ENCODE measurements around the gene HEMGN.

HEMGN gene

DNA sequence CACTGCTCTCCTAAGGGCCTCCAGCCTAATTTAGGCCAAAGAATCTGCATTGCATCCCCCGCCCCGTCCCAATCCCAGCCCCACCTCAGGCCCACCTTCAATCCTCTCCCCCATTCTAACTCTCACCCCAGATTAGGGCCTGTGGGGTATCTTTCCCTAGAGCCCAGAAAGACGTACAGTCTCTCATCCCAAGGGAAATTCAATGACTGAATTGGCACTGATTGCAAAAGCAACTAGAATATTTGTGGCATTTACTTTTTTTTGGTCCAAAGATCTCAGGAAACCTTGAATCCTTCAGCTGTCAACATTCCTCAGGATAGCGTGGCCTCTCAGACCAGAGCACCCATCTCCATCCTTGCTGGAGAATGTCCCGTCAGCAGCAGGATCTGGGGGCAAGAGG is 46.2 kb downstream of the HEMGN start:
- H3K9me3 ChIP-seq (ENCODE audit: severe bottlenecking): peaks cover 11% of the 10 kb centered on the region
- H3K4me3 ChIP-seq (ENCODE audit: low read depth, low read length): no peak overlapping the region
- no peaks in the 10 kb centered on the region for H3K36me3 ChIP-seq
- H3K27ac ChIP-seq: no peak overlapping the region
- DNase-seq: no peak
- H3K27me3 ChIP-seq (ENCODE audit: insufficient read depth, low read depth, severe bottlenecking): no peaks in the 10 kb centered on the region
- TF ChIP-seq, protein P1, sequence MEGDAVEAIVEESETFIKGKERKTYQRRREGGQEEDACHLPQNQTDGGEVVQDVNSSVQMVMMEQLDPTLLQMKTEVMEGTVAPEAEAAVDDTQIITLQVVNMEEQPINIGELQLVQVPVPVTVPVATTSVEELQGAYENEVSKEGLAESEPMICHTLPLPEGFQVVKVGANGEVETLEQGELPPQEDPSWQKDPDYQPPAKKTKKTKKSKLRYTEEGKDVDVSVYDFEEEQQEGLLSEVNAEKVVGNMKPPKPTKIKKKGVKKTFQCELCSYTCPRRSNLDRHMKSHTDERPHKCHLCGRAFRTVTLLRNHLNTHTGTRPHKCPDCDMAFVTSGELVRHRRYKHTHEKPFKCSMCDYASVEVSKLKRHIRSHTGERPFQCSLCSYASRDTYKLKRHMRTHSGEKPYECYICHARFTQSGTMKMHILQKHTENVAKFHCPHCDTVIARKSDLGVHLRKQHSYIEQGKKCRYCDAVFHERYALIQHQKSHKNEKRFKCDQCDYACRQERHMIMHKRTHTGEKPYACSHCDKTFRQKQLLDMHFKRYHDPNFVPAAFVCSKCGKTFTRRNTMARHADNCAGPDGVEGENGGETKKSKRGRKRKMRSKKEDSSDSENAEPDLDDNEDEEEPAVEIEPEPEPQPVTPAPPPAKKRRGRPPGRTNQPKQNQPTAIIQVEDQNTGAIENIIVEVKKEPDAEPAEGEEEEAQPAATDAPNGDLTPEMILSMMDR (IDR thresholded peaks at IDR 0.05; ENCODE audit: low read depth, low read length): no peak

DNA sequence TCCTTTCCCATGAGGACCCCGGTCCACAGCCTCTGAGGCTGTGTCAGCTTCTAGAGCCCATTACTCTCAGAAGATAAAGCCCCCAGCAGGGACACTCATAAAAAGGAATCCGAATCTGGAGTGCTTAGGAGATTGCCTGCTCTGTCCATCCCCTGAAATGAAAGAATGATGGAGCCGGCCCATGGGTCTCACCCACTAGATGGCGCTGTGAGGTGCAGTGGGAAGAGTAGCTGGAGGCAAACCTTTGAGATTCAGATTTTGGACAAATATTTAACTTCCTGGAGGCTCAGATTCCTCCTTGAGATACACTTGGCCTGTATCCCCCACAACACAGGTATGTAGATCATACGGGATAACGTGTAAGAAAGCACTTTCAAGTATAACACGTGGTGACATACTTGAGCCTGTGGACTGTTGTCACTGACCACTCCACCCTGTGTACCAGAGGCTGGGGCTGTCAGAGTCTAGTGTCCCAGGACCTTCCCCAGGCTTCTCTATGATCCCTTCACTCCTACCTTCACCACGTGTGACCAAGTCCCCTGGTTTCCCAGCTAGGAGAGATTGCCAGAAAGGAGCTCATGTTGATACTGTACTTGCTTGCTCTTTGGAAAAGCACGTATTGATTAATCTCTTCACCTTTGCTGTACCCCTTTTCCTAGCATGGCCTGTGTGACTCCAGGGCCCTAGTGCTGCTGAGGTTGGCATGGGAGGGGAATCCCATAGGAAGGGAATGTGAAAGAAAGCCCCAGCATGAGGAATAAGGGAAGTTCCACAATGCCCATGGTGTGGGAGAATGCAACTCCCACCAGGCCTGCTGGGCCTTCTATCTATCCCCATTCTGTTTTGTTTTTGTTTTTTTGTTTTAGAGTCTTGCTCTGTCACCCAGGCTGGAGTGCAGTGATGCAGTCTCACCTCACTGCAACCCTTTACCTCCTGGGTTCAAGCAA is 47.8 kb downstream of the HEMGN start:
- Histone ChIP-seq H3K36me3 (no peaks in the 10 kb centered on the region), H3K27me3 (ENCODE audit: insufficient read depth, low read depth, severe bottlenecking) (no peaks in the 10 kb centered on the region), H3K4me3 (ENCODE audit: low read depth, low read length) (no peak overlapping the region), H3K9me3 (ENCODE audit: severe bottlenecking) (peaks cover 11% of the 10 kb centered on the region), H3K27ac (no peak overlapping the region)
- peak; percentile 71 for DNase-seq
- TF ChIP-seq, protein P1 (IDR thresholded peaks at IDR 0.05; ENCODE audit: low read depth, low read length): peak; percentile 89

DNA sequence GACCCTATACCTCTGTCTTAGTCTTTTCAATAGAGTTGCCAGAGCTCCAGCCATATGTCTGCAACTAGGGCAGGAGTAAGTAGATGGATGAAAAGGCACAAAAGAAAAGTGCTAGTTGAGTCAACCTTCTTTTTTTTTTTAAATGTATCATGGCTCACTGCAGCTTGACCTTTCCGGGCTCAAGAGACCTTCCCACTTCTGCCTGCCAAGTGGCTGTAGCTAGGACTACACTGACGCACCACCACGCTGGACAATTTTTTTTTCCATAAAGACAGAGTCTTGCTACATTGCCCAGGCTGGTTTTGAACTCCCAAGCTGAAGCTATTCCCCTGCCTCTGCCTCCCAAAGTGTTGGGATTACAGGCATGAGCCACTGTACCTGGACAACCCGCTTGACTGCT is 57.6 kb downstream of the HEMGN start:
- TF ChIP-seq, protein P1 (IDR thresholded peaks at IDR 0.05; ENCODE audit: low read depth, low read length): no peak
- no peak for DNase-seq
- Histone ChIP-seq H3K27me3 (ENCODE audit: insufficient read depth, low read depth, severe bottlenecking) (no peaks in the 10 kb centered on the region), H3K9me3 (ENCODE audit: severe bottlenecking) (no peaks in the 10 kb centered on the region), H3K36me3 (no peaks in the 10 kb centered on the region), H3K27ac (no peak overlapping the region), H3K4me3 (ENCODE audit: low read depth, low read length) (no peak overlapping the region)

All from WERI-Rb-1 (cell line).